Caco-2 (cell line): ENCODE data around the gene VCAN. TPM values are rescaled to one million over a fixed set of nuclear protein-coding genes. Genes with fewer than 3 reads are reported as not detected.

Experiments
- BruUV-seq: library from RNA; stranded (reverse); fragments of 400-500 nt; replicated peaks from 2 replicates; lab custom pipeline; 2021; lab: Mats Ljungman, UMichigan
- CTCF ChIA-PET: fragments of 300-600 bp; sonication (Branson Sonifier 250); formaldehyde crosslinking; loops from one replicate; lab custom pipeline; 2022; ENCODE audit warnings: antibody characterized with exemption; lab: Charles Lee
- POLR2A ChIA-PET: fragments of 300-600 bp; sonication (Branson Sonifier 250); formaldehyde crosslinking; loops from one replicate; lab custom pipeline; 2022; ENCODE audit warnings: antibody characterized with exemption; lab: Charles Lee
- DNase-seq, 2 experiments: peaks; one replicate each; pipeline versions ENCODE4 v3.0.0 to v3.0.0-alpha.2; 2020 to 2022
- H3K27me3 ChIP-seq: replicated peaks from 2 replicates; pipeline ENCODE4 v1.6.0; 2011; ENCODE audit warnings: low read length; ENCODE audit not compliant: control insufficient read depth, insufficient read depth
- H3K36me3 ChIP-seq: 2 replicates; pipeline ENCODE4 v1.5.1; 2011; ENCODE audit warnings: low read length; ENCODE audit not compliant: control insufficient read depth, insufficient read depth
- H3K4me1 ChIP-seq: fragments of 250-450 bp; sonication (Bioruptor Pico); 2 replicates; pipeline ENCODE4 v1.5.1; 2020; ENCODE audit warnings: mild to moderate bottlenecking
- H3K4me3 ChIP-seq: 2 replicates; pipeline ENCODE4 v1.5.1; 2011; ENCODE audit warnings: low read depth, mild to moderate bottlenecking, control low read depth, low read length
- H3K9me3 ChIP-seq: fragments of 250-450 bp; sonication (Bioruptor Pico); 2 replicates; pipeline ENCODE4 v1.5.1; 2020; ENCODE audit warnings: mild to moderate bottlenecking, moderate library complexity
- H3K27ac Mint-ChIP-seq: one replicate; pipeline ENCODE4 v1.8.0; 2022; ENCODE audit warnings: mixed read lengths; ENCODE audit not compliant: unreplicated experiment
- H3K27me3 Mint-ChIP-seq: one replicate; pipeline ENCODE4 v1.8.0; 2022; ENCODE audit warnings: mixed read lengths; ENCODE audit not compliant: insufficient read depth, unreplicated experiment
- H3K36me3 Mint-ChIP-seq: one replicate; pipeline ENCODE4 v1.8.0; 2022; ENCODE audit warnings: mild to moderate bottlenecking, mixed read lengths; ENCODE audit not compliant: insufficient read depth, unreplicated experiment
- H3K4me1 Mint-ChIP-seq: one replicate; pipeline ENCODE4 v1.8.0; 2022; ENCODE audit warnings: low read depth, mixed read lengths; ENCODE audit not compliant: unreplicated experiment
- H3K4me3 Mint-ChIP-seq: one replicate; pipeline ENCODE4 v1.8.0; 2022; ENCODE audit warnings: mild to moderate bottlenecking, moderate library complexity, mixed read lengths; ENCODE audit not compliant: unreplicated experiment
- H3K9me3 Mint-ChIP-seq: one replicate; pipeline ENCODE4 v1.8.0; 2022; ENCODE audit warnings: mixed read lengths; ENCODE audit not compliant: unreplicated experiment
- intact Hi-C: fragments of 100-400 bp; cut with micrococcal nuclease; formaldehyde crosslinking; loops from one replicate; pipeline ENCODE4 v1.10.0; 2022; ENCODE audit not compliant: unreplicated experiment
- total RNA-seq: library from RNA; stranded (reverse); gene quantifications from 2 replicates; pipeline ENCODE4 v1.2.3, GENCODE V29; 2022
- TF ChIP-seq, protein P1 (sequence below), 2 experiments: fragments of 200-600 bp in 1 of 2; IDR thresholded peaks; 1 replicate in 1 of 2; 2 replicates in 1 of 2; pipeline versions ENCODE4 v1.5.1 to v1.8.0; 2011 to 2022; ENCODE audit warnings: antibody characterized with exemption in 1 of 2, control low read depth in 1 of 2, inconsistent platforms in 1 of 2, low read depth in 1 of 2, low read length in 1 of 2, mild to moderate bottlenecking in 1 of 2, moderate library complexity in 1 of 2; ENCODE audit not compliant: insufficient read depth in 1 of 2, severe bottlenecking in 1 of 2, unreplicated experiment in 1 of 2

Gene VCAN
- total RNA-seq, 1 experiment from 2014 or later = 27.4 TPM

DNA sequence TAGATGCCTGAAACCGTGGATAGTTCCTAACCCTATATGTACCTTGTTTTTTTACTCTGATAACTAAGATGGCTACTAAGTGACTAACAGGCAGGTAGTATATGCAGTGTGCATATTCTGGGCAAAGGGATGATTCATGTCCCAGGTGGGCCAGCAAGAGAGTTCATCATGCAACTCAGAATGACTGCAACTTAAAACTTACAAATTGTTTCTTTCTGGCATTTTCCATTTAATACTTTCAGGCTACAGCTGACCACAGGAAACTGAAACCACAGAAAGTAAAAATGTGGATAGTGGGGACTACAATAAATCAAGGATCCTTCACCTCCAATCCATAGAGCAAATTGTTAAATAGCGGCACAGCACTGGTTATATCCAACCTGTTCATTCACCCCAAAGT is 30.7 kb upstream of the VCAN start:
- intact Hi-C loops = no loop called here

DNA sequence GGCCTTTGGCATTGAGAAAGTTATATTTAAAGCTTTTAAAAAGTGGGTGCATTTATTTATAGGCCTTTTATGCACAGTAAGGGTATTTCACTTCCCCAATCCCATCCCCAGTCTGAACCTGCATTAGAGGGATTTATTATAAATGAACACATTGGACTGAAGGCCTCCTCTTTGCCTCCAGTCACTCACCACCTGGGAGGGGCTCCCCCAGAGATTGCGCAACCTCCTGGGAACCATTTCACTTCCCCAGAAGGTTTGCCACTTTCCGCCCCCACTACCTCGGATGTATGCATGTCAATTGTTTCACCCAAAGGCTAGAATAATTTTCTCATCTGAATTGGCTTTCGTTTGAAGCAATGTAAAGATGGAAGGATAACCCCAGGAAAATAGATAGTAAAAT is 29.8 kb upstream of the VCAN start:
- Histone ChIP-seq H3K9me3 (peaks cover 18% of the 10 kb centered on the region; the same call in 1 of the 2 replicates), H3K36me3 (no peaks in the 10 kb centered on the region), H3K4me1 (peaks cover 11% of the 10 kb centered on the region), H3K4me3 (no peak overlapping the region), H3K27me3 (no peaks in the 10 kb centered on the region)
- BruUV-seq = no TSS peak
- H3K27ac Mint-ChIP-seq = no peak overlapping the region
- H3K27me3 Mint-ChIP-seq = no peaks in the 10 kb centered on the region
- TF ChIP-seq, protein P1, sequence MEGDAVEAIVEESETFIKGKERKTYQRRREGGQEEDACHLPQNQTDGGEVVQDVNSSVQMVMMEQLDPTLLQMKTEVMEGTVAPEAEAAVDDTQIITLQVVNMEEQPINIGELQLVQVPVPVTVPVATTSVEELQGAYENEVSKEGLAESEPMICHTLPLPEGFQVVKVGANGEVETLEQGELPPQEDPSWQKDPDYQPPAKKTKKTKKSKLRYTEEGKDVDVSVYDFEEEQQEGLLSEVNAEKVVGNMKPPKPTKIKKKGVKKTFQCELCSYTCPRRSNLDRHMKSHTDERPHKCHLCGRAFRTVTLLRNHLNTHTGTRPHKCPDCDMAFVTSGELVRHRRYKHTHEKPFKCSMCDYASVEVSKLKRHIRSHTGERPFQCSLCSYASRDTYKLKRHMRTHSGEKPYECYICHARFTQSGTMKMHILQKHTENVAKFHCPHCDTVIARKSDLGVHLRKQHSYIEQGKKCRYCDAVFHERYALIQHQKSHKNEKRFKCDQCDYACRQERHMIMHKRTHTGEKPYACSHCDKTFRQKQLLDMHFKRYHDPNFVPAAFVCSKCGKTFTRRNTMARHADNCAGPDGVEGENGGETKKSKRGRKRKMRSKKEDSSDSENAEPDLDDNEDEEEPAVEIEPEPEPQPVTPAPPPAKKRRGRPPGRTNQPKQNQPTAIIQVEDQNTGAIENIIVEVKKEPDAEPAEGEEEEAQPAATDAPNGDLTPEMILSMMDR (IDR thresholded peaks at IDR 0.05; ENCODE audit: insufficient read depth in 1 of 2, low read depth in 1 of 2, low read length in 1 of 2, severe bottlenecking in 1 of 2, unreplicated experiment in 1 of 2) = no peak
- H3K4me3 Mint-ChIP-seq = no peak overlapping the region
- no peaks in the 10 kb centered on the region for H3K4me1 Mint-ChIP-seq
- no peak for DNase-seq
- intact Hi-C loops = no loop called here
- POLR2A ChIA-PET = no interaction called here
- CTCF ChIA-PET = no interaction called here
- H3K36me3 Mint-ChIP-seq = no peaks in the 10 kb centered on the region
- H3K9me3 Mint-ChIP-seq = no peaks in the 10 kb centered on the region

More for the DNA sequence above, 30.7 kb upstream of the VCAN start:
- no TSS peak for BruUV-seq
- Histone ChIP-seq H3K4me3 (no peak overlapping the region), H3K27me3 (no peaks in the 10 kb centered on the region), H3K36me3 (no peaks in the 10 kb centered on the region), H3K9me3 (peaks cover 20% of the 10 kb centered on the region; the same call in 1 of the 2 replicates), H3K4me1 (peaks cover 11% of the 10 kb centered on the region)
- TF ChIP-seq, protein P1 (IDR thresholded peaks at IDR 0.05; ENCODE audit: insufficient read depth in 1 of 2, low read depth in 1 of 2, low read length in 1 of 2, severe bottlenecking in 1 of 2, unreplicated experiment in 1 of 2) = no peak
- no peak for DNase-seq
- H3K4me3 Mint-ChIP-seq = no peak overlapping the region
- POLR2A ChIA-PET = no interaction called here
- no peaks in the 10 kb centered on the region for H3K36me3 Mint-ChIP-seq
- H3K4me1 Mint-ChIP-seq = no peaks in the 10 kb centered on the region
- H3K27ac Mint-ChIP-seq = no peak overlapping the region
- H3K27me3 Mint-ChIP-seq = no peaks in the 10 kb centered on the region
- CTCF ChIA-PET = no interaction called here
- H3K9me3 Mint-ChIP-seq = peaks cover 3% of the 10 kb centered on the region

DNA sequence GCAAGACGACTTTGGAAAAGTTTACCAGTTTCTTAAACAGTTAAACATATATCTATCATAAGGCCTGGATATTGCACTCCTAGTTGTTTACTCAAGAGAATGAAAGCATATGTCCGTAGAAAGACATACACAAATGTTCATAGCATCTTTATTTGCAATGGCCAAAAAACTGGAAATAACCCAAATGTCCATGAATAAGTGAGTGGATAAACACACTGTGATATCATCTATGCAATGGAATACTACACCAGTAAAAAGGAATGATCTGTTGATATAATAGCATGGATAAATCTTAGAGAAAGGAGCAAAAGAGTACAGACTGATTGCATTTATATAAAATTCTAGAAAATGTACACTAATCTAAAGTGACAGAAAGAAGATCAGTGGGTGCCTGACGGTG is 28.0 kb upstream of the VCAN start:
- Histone ChIP-seq H3K27me3 (no peaks in the 10 kb centered on the region), H3K9me3 (peaks cover 9% of the 10 kb centered on the region; the same call in 1 of the 2 replicates), H3K4me1 (peaks cover 11% of the 10 kb centered on the region), H3K36me3 (no peaks in the 10 kb centered on the region), H3K4me3 (no peak overlapping the region)
- H3K9me3 Mint-ChIP-seq = no peaks in the 10 kb centered on the region
- intact Hi-C loops = no loop called here
- no peaks in the 10 kb centered on the region for H3K4me1 Mint-ChIP-seq
- ChIA-PET CTCF (no interaction called here), POLR2A (no interaction called here)
- no peak overlapping the region for H3K27ac Mint-ChIP-seq
- no TSS peak for BruUV-seq
- TF ChIP-seq, protein P1 (IDR thresholded peaks at IDR 0.05; ENCODE audit: insufficient read depth in 1 of 2, low read depth in 1 of 2, low read length in 1 of 2, severe bottlenecking in 1 of 2, unreplicated experiment in 1 of 2) = no peak
- DNase-seq = no peak
- H3K27me3 Mint-ChIP-seq = no peaks in the 10 kb centered on the region
- no peaks in the 10 kb centered on the region for H3K36me3 Mint-ChIP-seq
- H3K4me3 Mint-ChIP-seq = no peak overlapping the region
